Measurements from ENCODE around the gene OR51B5.
"Not testable (repeated sequence)": the region's sequence is repeated elsewhere in the genome, so short reads cannot be mapped to it uniquely, and the experiment has no call there.

Gene OR51B5

GRCh38 chr11:5335170-5335569 lies 8.2 kb downstream of the OR51B5 start:
- no peak for DNase-seq

DNA sequence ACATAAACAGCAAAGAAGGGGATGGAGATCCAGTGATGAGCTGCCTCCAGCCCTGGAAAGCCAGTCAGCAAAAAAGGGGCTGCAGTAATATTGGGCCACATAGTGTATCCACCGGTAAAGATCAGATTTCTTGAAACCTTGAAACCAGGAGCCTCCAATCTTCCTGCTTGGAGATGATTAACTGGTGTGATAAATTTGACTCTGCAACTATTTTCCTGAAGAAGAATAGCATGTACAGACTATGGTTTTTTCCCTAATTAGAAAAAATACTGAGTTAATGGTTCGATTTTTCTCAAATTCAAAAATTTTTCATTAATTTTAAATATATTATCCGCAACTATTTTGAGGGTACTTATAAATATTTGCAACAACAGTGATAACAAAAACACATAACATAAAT lies 19.1 kb downstream of the OR51B5 start, which contains the start of gene OR51B2:
TSS of gene OR51B2 (minus strand) at position 101 of the 400 bp plus-strand sequence. CDS start at position 101, 0 bp downstream.
- DNase-seq = no peak

- no peak for DNase-seq
These were observed 26.0 kb downstream of the OR51B5 start for GRCh38 chr11:5317292-5317691.

GRCh38 chr11:5313326-5314023 lies 29.8 kb downstream of the OR51B5 start:
- DNase-seq = not testable (repeated sequence)

GRCh38 chr11:5310423-5310822 lies 32.9 kb downstream of the OR51B5 start:
- no peak for DNase-seq

DNA sequence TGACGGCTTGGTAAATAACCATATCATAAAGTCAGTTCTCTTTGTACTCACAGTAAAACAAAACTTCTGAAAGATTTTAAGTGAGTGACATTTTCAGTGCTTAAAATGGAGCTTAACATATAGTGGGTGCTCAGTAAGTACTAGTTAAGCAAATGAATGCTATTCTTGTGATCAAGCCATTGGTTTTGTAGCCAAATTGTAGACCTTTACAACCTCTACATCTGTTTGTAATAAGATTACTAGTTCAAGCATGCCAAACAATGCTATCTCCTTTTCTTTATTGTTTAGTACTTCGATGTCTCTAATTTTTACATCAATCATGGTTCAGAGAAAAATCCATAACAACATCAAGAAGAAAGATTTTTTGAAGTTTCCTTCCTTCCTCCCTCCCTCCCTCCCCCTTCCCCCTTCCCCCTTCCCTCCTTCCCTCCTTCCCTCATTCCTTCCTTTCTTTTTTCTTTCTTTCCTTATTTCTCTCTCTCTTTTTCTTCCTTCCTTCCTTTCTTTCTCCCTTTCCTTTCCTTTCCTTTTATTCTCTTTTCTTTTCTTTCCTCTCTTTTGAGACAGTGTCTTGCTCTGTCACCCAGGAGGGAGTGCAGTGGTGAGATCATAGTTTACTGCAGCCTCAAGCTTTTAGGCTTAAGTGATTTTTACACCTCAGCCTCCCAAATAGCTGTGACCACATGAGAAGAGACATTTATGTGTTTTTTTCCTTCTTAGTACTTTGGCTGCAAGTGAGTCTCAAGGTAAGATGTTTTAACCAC lies 35.9 kb downstream of the OR51B5 start:
- DNase-seq = no peak

GRCh38 chr11:5304046-5304445 lies 39.3 kb downstream of the OR51B5 start:
- DNase-seq = no peak

GRCh38 chr11:5303626-5304025 lies 39.7 kb downstream of the OR51B5 start:
- no peak for DNase-seq

- no peak for DNase-seq
These were observed 41.5 kb downstream of the OR51B5 start, which contains the start of gene OR51B4 for GRCh38 chr11:5301846-5302245. Gene OR51B4, minus strand, starts transcription at chr11:5301946. Its CDS starts 0 bp downstream, at chr11:5301946.

- no peak for DNase-seq
These were observed 43.1 kb downstream of the OR51B5 start for GRCh38 chr11:5300251-5300650.

DNA sequence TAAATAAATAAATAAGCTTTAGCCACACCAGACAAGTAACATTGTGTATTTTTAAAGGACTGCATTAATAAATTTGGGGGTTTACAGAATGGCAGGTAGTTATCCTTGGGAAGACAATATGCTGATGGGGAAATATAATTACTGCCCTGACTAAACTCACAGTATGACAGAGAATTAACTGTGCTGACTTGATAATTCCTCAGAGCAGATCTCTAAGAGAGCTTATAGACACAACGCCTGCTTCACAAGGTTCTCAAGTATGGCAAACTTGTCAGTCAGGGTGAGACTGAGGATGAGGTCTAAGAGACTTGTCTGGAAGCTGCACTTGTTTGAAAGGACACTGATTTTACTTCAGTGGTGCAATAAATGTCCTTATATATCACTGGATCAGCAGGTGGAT lies 44.9 kb downstream of the OR51B5 start:
- no peak for DNase-seq

- DNase-seq = no peak
These were observed 45.5 kb downstream of the OR51B5 start for GRCh38 chr11:5297721-5298323.

DNA sequence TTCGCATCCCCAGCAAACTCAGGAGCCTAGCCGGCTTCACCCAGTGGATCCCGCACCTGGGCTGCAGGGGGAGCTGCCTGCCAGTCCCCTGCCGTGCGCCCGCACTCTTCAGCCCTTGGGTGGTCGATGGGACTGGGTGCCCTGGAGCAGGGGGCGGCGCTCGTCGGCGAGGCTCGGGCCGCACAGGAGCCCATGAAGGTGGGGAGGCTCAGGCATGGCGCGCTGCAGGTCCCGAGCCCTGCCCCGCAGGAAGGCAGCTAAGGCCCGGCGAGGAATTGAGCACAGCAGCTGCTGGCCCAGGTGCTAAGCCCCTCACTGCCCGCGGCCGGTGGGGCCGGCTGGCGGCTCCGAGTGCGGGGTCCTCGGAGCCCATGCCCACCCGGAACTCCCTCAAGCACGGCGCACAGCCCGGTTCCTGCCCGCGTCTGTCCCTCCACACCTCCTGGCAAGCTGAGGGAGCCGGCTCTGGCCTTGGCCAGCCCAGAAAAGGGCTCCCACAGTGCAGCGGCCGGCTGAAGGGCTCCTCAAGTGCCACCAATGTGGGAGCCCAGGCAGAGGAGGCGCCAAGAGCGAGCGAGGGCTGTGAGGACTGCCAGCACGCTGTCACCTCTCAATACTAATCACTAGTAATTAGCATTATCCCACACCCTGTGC lies 48.9 kb downstream of the OR51B5 start:
- DNase-seq = not testable (repeated sequence)

GRCh38 chr11:5293028-5293427 lies 50.3 kb downstream of the OR51B5 start:
- DNase-seq = no peak

All from activated T-cell treated with anti-CD3 and anti-CD28 coated beads for 4 hours (primary cell).